Measurements from ENCODE around the gene ENTPD3. TPM values are rescaled to one million over a fixed set of nuclear protein-coding genes. Genes with fewer than 3 reads are reported as not detected.
A peak's percentile ranks its signal among the peaks of the same experiment; 100 is the strongest.
"Not testable (repeated sequence)": the region's sequence is repeated elsewhere in the genome, so short reads cannot be mapped to it uniquely, and the experiment has no call there.

Gene ENTPD3
- polyA plus RNA-seq, 10 donors, result 0.18 to 0.90 (median 0.49) TPM

- DNase-seq, result no peak
Observed at GRCh38 chr3:40458473-40458872, 71.5 kb downstream of the ENTPD3 start.

GRCh38 chr3:40460481-40460880 lies 73.5 kb downstream of the ENTPD3 start:
- not testable (repeated sequence) for DNase-seq

GRCh38 chr3:40461161-40461560 lies 74.2 kb downstream of the ENTPD3 start:
- no peak for DNase-seq

GRCh38 chr3:40462838-40463237 lies 75.9 kb downstream of the ENTPD3 start:
- DNase-seq, result not testable (repeated sequence)

- no peak for DNase-seq
Observed at GRCh38 chr3:40463579-40463978, 76.6 kb downstream of the ENTPD3 start.

- no peak for DNase-seq
Observed at GRCh38 chr3:40464339-40465110, 77.5 kb downstream of the ENTPD3 start.

GRCh38 chr3:40465111-40465407 lies 78.1 kb downstream of the ENTPD3 start:
- no peak for DNase-seq

- no peak for DNase-seq
Observed at GRCh38 chr3:40465456-40465855, 78.5 kb downstream of the ENTPD3 start.

- DNase-seq, result no peak
Observed at GRCh38 chr3:40468018-40468417, 81.0 kb downstream of the ENTPD3 start.

- DNase-seq, result no peak
Observed at GRCh38 chr3:40470701-40471100, 83.7 kb downstream of the ENTPD3 start.

GRCh38 chr3:40476478-40477470 lies 89.8 kb downstream of the ENTPD3 start, which contains the start of gene ZNF619:
Gene ZNF619 (plus strand): TSS chr3:40477122. CDS start chr3:40477980, 858 bp downstream.
- peak; percentile 65 to 93 (median 85) for DNase-seq

- DNase-seq, result no peak
Observed at GRCh38 chr3:40477666-40478065, 90.7 kb downstream of the ENTPD3 start.

Other genes starting within 250 kb of the ENTPD3 start
- gene EIF1B, start 77.5 kb upstream of the ENTPD3 start, polyA plus RNA-seq (ENCODE audit: insufficient read length in 10 of 10), result 10 to 100 TPM; 55.6 to 76.1 (median 64.2) TPM
- gene RPL14, start 70.2 kb downstream of the ENTPD3 start, polyA plus RNA-seq (ENCODE audit: insufficient read length in 10 of 10), result 1,000 to 10,000 TPM; 2,533 to 2,974 (median 2,700) TPM
- gene ZNF619, start 89.9 kb downstream of the ENTPD3 start, polyA plus RNA-seq (ENCODE audit: insufficient read length in 10 of 10), result 1 to 10 TPM; 2.9 to 4.4 (median 3.6) TPM
- 1 to 10 TPM; 1.9 to 3.4 (median 2.7) TPM for gene ZNF620, start 118.9 kb downstream of the ENTPD3 start, polyA plus RNA-seq (ENCODE audit: insufficient read length in 10 of 10)
- 10 to 100 TPM; 10.7 to 17.0 (median 12.7) TPM for gene ZNF621, start 137.8 kb downstream of the ENTPD3 start, polyA plus RNA-seq (ENCODE audit: insufficient read length in 10 of 10)